HL-60/S4 treated with phorbol 12-myristate 13-acetate at 8.2 ng/mL for 4 days and 3 days (cell line): Measurements from ENCODE around the gene SPATA16.

ENCODE experiments used
- in situ Hi-C: fragments of 300-500 bp; cut with MboI; formaldehyde crosslinking; loops from 2 replicates; pipeline ENCODE4 v1.15.0; 2022; ENCODE audit warnings: low sequenced_read_pairs

SPATA16 gene

DNA sequence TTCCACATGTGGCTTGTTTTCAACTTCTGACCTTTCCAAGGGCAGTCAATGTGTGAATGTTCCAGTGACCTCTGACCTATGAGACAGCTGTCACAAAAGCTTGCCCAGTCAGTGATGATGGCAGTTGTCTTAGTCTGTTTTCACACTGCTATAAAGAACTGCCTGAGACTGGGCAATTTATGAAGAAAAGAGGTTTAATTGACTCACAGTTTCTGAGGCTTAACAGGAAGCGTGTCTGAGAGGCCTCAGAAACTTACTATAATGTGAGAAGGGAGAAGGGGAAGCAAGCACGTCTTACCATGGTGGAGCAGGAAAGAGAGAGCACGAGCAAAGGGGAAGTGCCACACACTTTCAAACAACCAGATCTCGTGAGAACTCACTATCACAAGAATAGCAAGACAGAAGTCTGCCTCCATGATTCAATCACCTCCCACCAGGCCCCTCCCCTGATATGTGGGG lies 294.9 kb downstream of the SPATA16 start:
- in situ Hi-C loops: no loop called here

DNA sequence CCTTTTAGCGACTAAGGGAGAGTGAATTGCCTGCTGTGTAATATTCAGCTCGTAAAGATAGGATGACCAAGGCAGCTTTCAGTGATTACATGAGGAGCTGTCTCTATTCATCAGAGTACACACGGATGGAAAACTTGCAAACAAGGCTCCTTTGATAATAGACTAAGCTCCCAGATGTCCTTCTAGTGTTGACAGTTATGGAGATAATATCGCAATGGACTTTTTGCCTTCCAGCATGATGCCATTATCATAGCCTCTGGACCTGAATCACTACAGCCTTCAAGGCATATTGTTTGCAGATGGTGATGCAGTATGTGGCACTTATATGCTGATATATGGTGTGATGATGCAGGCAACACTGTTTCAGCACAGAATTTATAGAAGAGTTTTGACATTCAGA lies 296.6 kb downstream of the SPATA16 start:
- in situ Hi-C loops: no loop called here

DNA sequence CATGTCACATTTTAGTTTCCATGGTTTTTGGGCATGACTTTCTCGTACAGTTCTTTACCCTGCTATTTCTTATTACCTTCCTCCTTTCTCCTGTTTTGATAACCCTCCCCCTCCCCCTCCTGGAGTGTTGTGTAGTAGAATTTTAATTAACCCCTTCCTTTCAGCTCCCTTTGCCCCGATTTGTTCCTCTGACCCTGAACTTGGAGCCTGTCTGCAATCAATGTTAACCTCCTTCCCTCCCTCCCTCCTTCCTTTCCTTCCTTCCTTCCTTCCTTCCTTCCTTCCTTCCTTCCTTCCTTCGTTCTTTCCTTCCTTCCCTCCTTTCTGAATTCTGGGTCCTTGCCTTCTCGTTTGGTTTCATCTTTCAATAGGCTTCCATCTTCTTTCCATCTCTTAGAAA lies 300.1 kb downstream of the SPATA16 start:
- in situ Hi-C loops: no loop called here

DNA sequence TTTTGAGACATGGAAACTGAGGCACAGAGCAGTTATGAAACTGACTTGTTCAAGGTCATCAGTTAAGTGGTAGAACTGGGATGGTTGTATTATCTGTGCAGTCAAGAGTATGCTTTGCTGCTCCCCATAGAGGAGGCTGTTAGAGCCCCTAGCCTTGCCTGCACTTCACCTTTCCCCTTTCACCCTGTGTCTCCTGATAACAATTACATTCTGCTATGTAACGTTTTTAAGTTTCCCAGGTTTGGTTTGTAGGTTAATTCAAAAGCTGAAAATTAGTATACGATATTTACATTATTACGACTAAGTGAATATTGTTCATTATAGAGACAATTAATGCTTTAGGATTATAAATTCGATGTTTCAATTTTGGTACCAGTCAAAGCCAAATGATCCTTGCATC lies 300.6 kb downstream of the SPATA16 start:
- in situ Hi-C loops: no loop called here

DNA sequence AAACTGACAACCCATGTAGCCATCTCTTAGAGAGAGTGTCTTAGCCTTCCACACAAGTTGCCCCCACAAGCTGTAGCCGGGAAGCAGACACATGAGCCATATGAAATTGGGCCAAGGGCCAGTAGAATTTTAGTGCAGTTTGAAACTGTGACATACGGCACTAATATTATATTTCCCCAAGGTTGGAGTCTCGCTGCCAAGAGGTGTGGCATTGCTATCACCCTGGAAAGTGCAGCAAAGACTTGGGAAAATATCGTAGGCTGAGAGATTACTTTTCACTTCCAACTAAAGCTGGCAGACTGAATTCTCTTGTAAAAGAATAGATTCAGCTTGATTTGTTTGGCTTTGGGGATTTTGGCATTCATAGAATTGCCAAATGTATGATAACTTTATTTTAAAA lies 301.4 kb downstream of the SPATA16 start:
- in situ Hi-C loops: no loop called here
